Activated CD4-positive, alpha-beta memory T cell treated with anti-CD3 and anti-CD28 coated beads, Interleukin-2, amount 10 ng/mL, durations not matched to agents 7 days and 5 days (primary cell): ENCODE measurements around the gene LPO. TPM values are rescaled to one million over a fixed set of nuclear protein-coding genes. Genes with fewer than 3 reads are reported as not detected.

Experiments
- CTCF ChIA-PET: fragments of 350-600 bp; sonication (Branson Sonifier 250); formaldehyde crosslinking; loops from one replicate; lab custom pipeline; 2021; ENCODE audit warnings: antibody characterized with exemption, inconsistent platforms; lab: Charles Lee
- POLR2A ChIA-PET: fragments of 350-600 bp; sonication (Branson Sonifier 250); formaldehyde crosslinking; loops from one replicate; lab custom pipeline; 2021; ENCODE audit warnings: antibody characterized with exemption; lab: Charles Lee
- DNase-seq: peaks from one replicate; pipeline ENCODE4 v3.0.0-alpha.2; 2020
- H3K27ac Mint-ChIP-seq: one replicate; pipeline ENCODE4 v1.8.0; 2021; ENCODE audit warnings: mild to moderate bottlenecking, mixed read lengths
- H3K27me3 Mint-ChIP-seq: one replicate; pipeline ENCODE4 v1.8.0; 2021; ENCODE audit warnings: mixed read lengths
- H3K36me3 Mint-ChIP-seq: one replicate; pipeline ENCODE4 v1.8.0; 2021; ENCODE audit warnings: low read depth, mixed read lengths
- H3K4me1 Mint-ChIP-seq: one replicate; pipeline ENCODE4 v1.8.0; 2021; ENCODE audit warnings: mixed read lengths
- H3K4me3 Mint-ChIP-seq: one replicate; pipeline ENCODE4 v1.8.0; 2021; ENCODE audit warnings: mild to moderate bottlenecking, mixed read lengths
- H3K9me3 Mint-ChIP-seq: one replicate; pipeline ENCODE4 v1.8.0; 2021; ENCODE audit warnings: mixed read lengths
- total RNA-seq, 2 experiments: library from RNA; stranded (reverse); gene quantifications; one replicate each; pipeline ENCODE4 v1.2.3, GENCODE V29; 2021

LPO gene
- total RNA-seq, 2 experiments from 2014 or later, result not detected

- Mint-ChIP-seq H3K4me3 (no peak overlapping the region), H3K4me1 (peaks cover 16% of the 10 kb centered on the region), H3K27ac (no peak overlapping the region), H3K27me3 (no peaks in the 10 kb centered on the region), H3K9me3 (no peaks in the 10 kb centered on the region), H3K36me3 (peaks cover 30% of the 10 kb centered on the region)
- ChIA-PET CTCF (interaction anchor here (1.0 to 4.3 kb wide), 7 partner anchors 9 to 174 kb away, joined by 3 to 91 read pairs (median 6); partner anchors contain the start of genes HSF5, RNF43 and SUPT4H1), POLR2A (interaction anchor here (0.7 to 22.3 kb wide), 6 partner anchors 9 to 99 kb away, joined by 3 to 1460 read pairs (median 110); partner anchors contain the start of genes SUPT4H1 and TSPOAP1)
- DNase-seq, result no peak
Observed at GRCh38 chr17:58313815-58314705, 75.7 kb downstream of the LPO start.

- no peak for DNase-seq
- ChIA-PET POLR2A (interaction anchor here (0.7 to 22.3 kb wide), 5 partner anchors 10 to 98 kb away, joined by 3 to 1460 read pairs (median 211); partner anchors contain the start of genes SUPT4H1 and TSPOAP1), CTCF (interaction anchor here (1.1 to 4.3 kb wide), 6 partner anchors 10 to 173 kb away, joined by 3 to 91 read pairs (median 8); partner anchors contain the start of genes HSF5, RNF43 and SUPT4H1)
- H3K27ac Mint-ChIP-seq, result no peak overlapping the region
- H3K4me1 Mint-ChIP-seq, result peaks cover 19% of the 10 kb centered on the region
- no peaks in the 10 kb centered on the region for H3K9me3 Mint-ChIP-seq
- no peak overlapping the region for H3K4me3 Mint-ChIP-seq
- peaks cover 30% of the 10 kb centered on the region for H3K36me3 Mint-ChIP-seq
- no peaks in the 10 kb centered on the region for H3K27me3 Mint-ChIP-seq
Observed at GRCh38 chr17:58314706-58315015, 76.3 kb downstream of the LPO start.

DNA sequence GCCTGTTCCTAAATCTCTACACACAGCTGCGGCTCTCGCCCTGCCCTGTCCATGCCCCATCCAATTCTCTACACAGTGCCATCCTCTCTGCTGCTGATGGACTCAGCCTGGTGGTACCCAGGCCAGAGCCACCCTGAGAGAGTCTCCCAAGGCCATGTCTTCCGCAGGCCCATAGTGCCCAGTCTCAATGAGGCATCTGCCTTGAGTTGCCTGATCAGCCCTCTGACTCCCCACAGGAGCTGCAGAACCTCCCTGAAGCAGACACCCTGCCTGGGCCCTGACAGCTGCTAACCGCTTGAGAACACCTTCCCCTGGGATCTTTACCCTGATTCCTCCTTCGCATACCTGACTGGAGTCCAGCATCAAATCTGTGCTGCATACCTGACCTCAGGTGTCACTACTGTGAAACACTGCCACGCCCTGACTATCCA is 76.9 kb downstream of the LPO start:
- H3K27ac Mint-ChIP-seq, result no peak overlapping the region
- H3K36me3 Mint-ChIP-seq, result peaks cover 30% of the 10 kb centered on the region
- DNase-seq, result no peak
- no peak overlapping the region for H3K4me3 Mint-ChIP-seq
- H3K4me1 Mint-ChIP-seq, result peaks cover 21% of the 10 kb centered on the region
- POLR2A ChIA-PET, result interaction anchor here (0.7 to 22.3 kb wide), 6 partner anchors 9 to 172 kb away, joined by 3 to 1460 read pairs (median 110); partner anchors contain the start of genes HSF5, SUPT4H1 and TSPOAP1
- H3K9me3 Mint-ChIP-seq, result no peaks in the 10 kb centered on the region
- H3K27me3 Mint-ChIP-seq, result no peaks in the 10 kb centered on the region
- CTCF ChIA-PET, result interaction anchor here (0.8 to 4.3 kb wide), 6 partner anchors 10 to 131 kb away, joined by 3 to 91 read pairs (median 8); partner anchors contain the start of genes RNF43 and SUPT4H1

- Mint-ChIP-seq H3K9me3 (no peaks in the 10 kb centered on the region), H3K4me1 (peaks cover 21% of the 10 kb centered on the region), H3K36me3 (peaks cover 31% of the 10 kb centered on the region), H3K4me3 (no peak overlapping the region), H3K27ac (no peak overlapping the region), H3K27me3 (no peaks in the 10 kb centered on the region)
- CTCF ChIA-PET, result interaction anchor here (0.8 to 4.3 kb wide), 6 partner anchors 11 to 172 kb away, joined by 3 to 91 read pairs (median 10); partner anchors contain the start of genes HSF5, RNF43 and SUPT4H1
- DNase-seq, result no peak
- POLR2A ChIA-PET, result interaction anchor here (1.4 to 22.3 kb wide), 4 partner anchors 9 to 172 kb away, joined by 3 to 1460 read pairs (median 232); partner anchors contain the start of genes HSF5, SUPT4H1 and TSPOAP1
Observed at GRCh38 chr17:58315750-58316149, 77.4 kb downstream of the LPO start.

- ChIA-PET CTCF (interaction anchor here (0.8 to 4.3 kb wide), 23 partner anchors 11 to 395 kb away, joined by 3 to 91 read pairs (median 9); partner anchors contain the start of genes HSF5, MKS1, RNF43 and SUPT4H1), POLR2A (interaction anchor here (1.0 to 22.3 kb wide), 11 partner anchors 8 to 315 kb away, joined by 3 to 1460 read pairs (median 13); partner anchors contain the start of genes HSF5, RNF43, SUPT4H1 and TSPOAP1)
- Mint-ChIP-seq H3K4me3 (no peak overlapping the region), H3K36me3 (peaks cover 34% of the 10 kb centered on the region), H3K27me3 (no peaks in the 10 kb centered on the region), H3K9me3 (no peaks in the 10 kb centered on the region), H3K27ac (no peak overlapping the region), H3K4me1 (peaks cover 21% of the 10 kb centered on the region)
- DNase-seq, result no peak
Observed at GRCh38 chr17:58316260-58316960, 78.0 kb downstream of the LPO start.

- Mint-ChIP-seq H3K9me3 (no peaks in the 10 kb centered on the region), H3K27ac (peak overlapping the region; percentile 83), H3K36me3 (peaks cover 40% of the 10 kb centered on the region), H3K4me1 (peaks cover 21% of the 10 kb centered on the region), H3K27me3 (no peaks in the 10 kb centered on the region), H3K4me3 (no peak overlapping the region)
- DNase-seq, result peak; percentile 78
- CTCF ChIA-PET, result interaction anchor here (0.5 to 4.3 kb wide), 49 partner anchors 9 to 687 kb away, joined by 3 to 91 read pairs (median 4); partner anchors contain the start of genes HSF5, MKS1, RNF43 and SUPT4H1
- POLR2A ChIA-PET, result interaction anchor here (0.6 to 22.3 kb wide), 16 partner anchors 7 to 314 kb away, joined by 3 to 1460 read pairs (median 4); partner anchors contain the start of genes RNF43, SUPT4H1 and TSPOAP1
Observed at GRCh38 chr17:58317421-58318064, 79.2 kb downstream of the LPO start.

- H3K36me3 Mint-ChIP-seq, result peaks cover 37% of the 10 kb centered on the region
- CTCF ChIA-PET, result interaction anchor here (0.5 to 4.3 kb wide), 47 partner anchors 9 to 686 kb away, joined by 3 to 91 read pairs (median 5); partner anchors contain the start of genes HSF5, MKS1, RNF43 and SUPT4H1
- H3K4me1 Mint-ChIP-seq, result peaks cover 21% of the 10 kb centered on the region
- no peaks in the 10 kb centered on the region for H3K9me3 Mint-ChIP-seq
- no peak for DNase-seq
- H3K27me3 Mint-ChIP-seq, result no peaks in the 10 kb centered on the region
- H3K27ac Mint-ChIP-seq, result peak overlapping the region; percentile 83
- POLR2A ChIA-PET, result interaction anchor here (0.8 to 22.3 kb wide), 12 partner anchors 7 to 313 kb away, joined by 3 to 1460 read pairs (median 13); partner anchors contain the start of genes RNF43, SUPT4H1 and TSPOAP1
- H3K4me3 Mint-ChIP-seq, result no peak overlapping the region
Observed at GRCh38 chr17:58318065-58318481, 79.7 kb downstream of the LPO start.

Other genes with a start within 250 kb of the LPO start
- gene SRSF1, start 231.3 kb upstream of the LPO start, total RNA-seq, result 100 to 1,000 TPM; 298 to 304 TPM
- 10 to 100 TPM; 29.4 to 29.7 TPM for gene DYNLL2, start 155.2 kb upstream of the LPO start, total RNA-seq
- under 1 TPM; 0.83 to 0.88 TPM for gene OR4D1, start 90.2 kb upstream of the LPO start, total RNA-seq
- gene OR4D2, start 71.6 kb upstream of the LPO start, total RNA-seq, result not detected
- not detected for gene EPX, start 45.9 kb upstream of the LPO start, total RNA-seq
- 10 to 100 TPM; 18.7 to 19.8 TPM for gene MKS1, start 19.3 kb upstream of the LPO start, total RNA-seq
- under 1 TPM; 0.08 to 0.38 TPM for gene MPO, start 42.4 kb downstream of the LPO start, total RNA-seq
- gene TSPOAP1, start 90.2 kb downstream of the LPO start, total RNA-seq, result 10 to 100 TPM; 60.9 to 69.4 TPM
- gene SUPT4H1, start 113.6 kb downstream of the LPO start, total RNA-seq, result 10 to 100 TPM; 85.8 to 91.0 TPM
- gene RNF43, start 178.9 kb downstream of the LPO start, total RNA-seq, result not detected
- under 1 TPM; 0.40 to 0.70 TPM for gene HSF5, start 249.8 kb downstream of the LPO start, total RNA-seq